Measurements from ENCODE around the gene WFS1. TPM values are rescaled to one million over a fixed set of nuclear protein-coding genes. Genes with fewer than 3 reads are reported as not detected.

The WFS1 gene
- total and polyA plus RNA-seq, 9 of the 15 experiments (the other 6 are each of a cell fraction or from before 2014, with no cell fraction given): 0.01 to 0.29 (median 0.03) TPM; not detected in 5

- no peaks in the 10 kb centered on the region for H3K9me1 ChIP-seq (ENCODE audit: control insufficient read depth, insufficient read depth, low read length)
- no peak overlapping the region for H3K4me3 ChIP-seq
- ChIA-PET CTCF (ENCODE audit: low intra/inter-chr PET ratio) (no interaction called here), POLR2A (interaction anchor here (1.5 kb wide), 1 partner anchor 12 kb away, joined by 3 read pairs; no protein-coding TSS in a partner anchor)
- WGBS (ENCODE audit: insufficient coverage, low coverage, missing lambda C conversion rate): 7% methylated on average over 30 of the region's 30 CpGs
- H3K27ac ChIP-seq (ENCODE audit: extremely low read depth, low read depth, low read length): no peak overlapping the region
- H3K4me1 ChIP-seq (replicated peaks in 1 of 2; ENCODE audit: control insufficient read depth in 2 of 2, insufficient read depth in 2 of 2, low read length in 2 of 2): no peaks in the 10 kb centered on the region; a peak in 1 of 5 replicates
- peaks cover 0 to 32% of the 10 kb centered on the region in 2 experiments; a peak in 3 of 5 replicates for H3K27me3 ChIP-seq (ENCODE audit: control insufficient read depth in 2 of 2, insufficient read depth in 2 of 2, low read length in 2 of 2)
- H2AFZ ChIP-seq (ENCODE audit: low read depth, low read length): no peak overlapping the region
- H3K4me2 ChIP-seq (ENCODE audit: insufficient read depth, low read length): no peak overlapping the region
- no TSS peak for BruUV-seq (replicated peaks)
- DNase-seq (ENCODE audit: extremely low read depth in 1 of 4, low spot score in 3 of 4) (no peak), ATAC-seq (no peak), FAIRE-seq (no peak)
- in situ Hi-C loops (cut with MboI): no loop called here
- intact Hi-C loops (cut with micrococcal nuclease): no loop called here
- H3K36me3 ChIP-seq (ENCODE audit: control insufficient read depth, insufficient read depth, low read length): no peaks in the 10 kb centered on the region
- no peak overlapping the region for H3K9ac ChIP-seq (ENCODE audit: insufficient read depth in 1 of 2, low read depth in 2 of 2, low read length in 2 of 2)
- H3K79me2 ChIP-seq (ENCODE audit: control insufficient read depth, insufficient read depth, low read length): no peaks in the 10 kb centered on the region
- no peaks in the 10 kb centered on the region for H3K9me3 ChIP-seq (replicated peaks; ENCODE audit: control insufficient read depth, insufficient read depth, low read depth, low read length)
- no peaks in the 10 kb centered on the region for H4K20me1 ChIP-seq (replicated peaks; ENCODE audit: control insufficient read depth, insufficient read depth, low read length)
- no peak for TF ChIP-seq L3MBTL2 (IDR thresholded peaks at IDR 0.05)
- no peak for TF ChIP-seq TRIM28 (IDR thresholded peaks at IDR 0.05)
- no peak for TF ChIP-seq SIN3A (IDR thresholded peaks at IDR 0.05; ENCODE audit: borderline replicate concordance in 2 of 2, control insufficient read depth in 1 of 2, low read depth in 2 of 2, low read length in 2 of 2)
- TF ChIP-seq NFRKB (IDR thresholded peaks at IDR 0.05; ENCODE audit: low read depth): no peak
- TF ChIP-seq ZNF12 (CRISPR knock-in tag; IDR thresholded peaks at IDR 0.05): no peak
- TF ChIP-seq ZFP36 (IDR thresholded peaks at IDR 0.05; ENCODE audit: low read depth, low read length, partially characterized antibody): no peak
- TF ChIP-seq CBFB (CRISPR knock-in tag; IDR thresholded peaks at IDR 0.05): no peak
- TF ChIP-seq, protein P1, sequence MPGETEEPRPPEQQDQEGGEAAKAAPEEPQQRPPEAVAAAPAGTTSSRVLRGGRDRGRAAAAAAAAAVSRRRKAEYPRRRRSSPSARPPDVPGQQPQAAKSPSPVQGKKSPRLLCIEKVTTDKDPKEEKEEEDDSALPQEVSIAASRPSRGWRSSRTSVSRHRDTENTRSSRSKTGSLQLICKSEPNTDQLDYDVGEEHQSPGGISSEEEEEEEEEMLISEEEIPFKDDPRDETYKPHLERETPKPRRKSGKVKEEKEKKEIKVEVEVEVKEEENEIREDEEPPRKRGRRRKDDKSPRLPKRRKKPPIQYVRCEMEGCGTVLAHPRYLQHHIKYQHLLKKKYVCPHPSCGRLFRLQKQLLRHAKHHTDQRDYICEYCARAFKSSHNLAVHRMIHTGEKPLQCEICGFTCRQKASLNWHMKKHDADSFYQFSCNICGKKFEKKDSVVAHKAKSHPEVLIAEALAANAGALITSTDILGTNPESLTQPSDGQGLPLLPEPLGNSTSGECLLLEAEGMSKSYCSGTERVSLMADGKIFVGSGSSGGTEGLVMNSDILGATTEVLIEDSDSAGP (CRISPR knock-in tag; IDR thresholded peaks at IDR 0.05): no peak
- TF ChIP-seq JUND (IDR thresholded peaks at IDR 0.05; ENCODE audit: borderline replicate concordance, low read depth, low read length): no peak
- no peak for TF ChIP-seq JUND (tag; IDR thresholded peaks at IDR 0.05; ENCODE audit: borderline replicate concordance, low read depth, low read length)
- no peak for TF ChIP-seq SNRNP70 (optimal IDR thresholded peaks at IDR 0.05; ENCODE audit: low read depth, low read length)
- no peak for TF ChIP-seq YBX1 (IDR thresholded peaks at IDR 0.05)
- TF ChIP-seq ADNP (tag; IDR thresholded peaks at IDR 0.05): no peak
- no peak for TF ChIP-seq NCOA6 (IDR thresholded peaks at IDR 0.05)
Observed at GRCh38 chr4:6232836-6233785, 36.5 kb upstream of the WFS1 start.

Data from K562 (cell line).